Cardiac fibroblast (primary cell): ENCODE results near the gene PAH.

Experiments used
- DNase-seq, 2 donors: peaks; one replicate each; pipeline versions ENCODE4 v3.0.0 to v3.0.0-alpha.2; 2010; ENCODE audit warnings: low read depth in 2 of 2
- H3K4me3 ChIP-seq, 2 donors: replicated peaks in 1 of 2; 1 replicate in 1 of 2; 2 replicates in 1 of 2; pipeline ENCODE4 v1.5.1; 2011; ENCODE audit warnings: low read depth in 2 of 2, low read length in 2 of 2, mild to moderate bottlenecking in 2 of 2, moderate library complexity in 1 of 2
- CTCF ChIP-seq: IDR thresholded peaks from one replicate; pipeline ENCODE4 v1.5.1; 2011; ENCODE audit warnings: low read depth, mild to moderate bottlenecking, low read length, inconsistent platforms

Gene PAH

GRCh38 chr12:102873077-102873476 lies 44.0 kb downstream of the PAH start:
- H3K4me3 ChIP-seq: no peak overlapping the region
- no peak for TF ChIP-seq CTCF
- DNase-seq: no peak

DNA sequence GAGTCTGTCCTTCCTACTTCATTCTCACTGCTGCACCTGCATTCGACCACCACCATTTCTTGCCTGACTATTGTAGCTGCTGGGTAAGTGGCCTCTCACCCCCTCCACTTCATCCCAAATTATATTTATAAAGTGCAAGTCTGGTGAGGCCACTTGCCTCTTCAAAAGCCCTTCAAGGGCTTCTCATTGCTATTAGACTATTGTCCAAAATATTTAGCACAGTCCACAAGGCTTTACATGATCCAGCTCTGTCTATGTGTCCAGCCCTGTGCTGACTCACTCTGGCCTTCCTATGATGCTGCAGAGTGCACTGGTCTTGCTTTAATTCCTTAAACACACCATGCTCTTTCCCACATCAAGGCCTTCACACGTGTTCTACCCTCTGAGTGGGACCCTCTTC lies 46.0 kb downstream of the PAH start:
- no peak for TF ChIP-seq CTCF
- no peak for DNase-seq
- no peak overlapping the region for H3K4me3 ChIP-seq

- no peak for DNase-seq
- no peak overlapping the region for H3K4me3 ChIP-seq
- no peak for TF ChIP-seq CTCF
Measured at GRCh38 chr12:102869571-102869970, 47.5 kb downstream of the PAH start.

- no peak for TF ChIP-seq CTCF
- no peak for DNase-seq
- no peak overlapping the region for H3K4me3 ChIP-seq
Measured at GRCh38 chr12:102865821-102866615, 51.0 kb downstream of the PAH start.

DNA sequence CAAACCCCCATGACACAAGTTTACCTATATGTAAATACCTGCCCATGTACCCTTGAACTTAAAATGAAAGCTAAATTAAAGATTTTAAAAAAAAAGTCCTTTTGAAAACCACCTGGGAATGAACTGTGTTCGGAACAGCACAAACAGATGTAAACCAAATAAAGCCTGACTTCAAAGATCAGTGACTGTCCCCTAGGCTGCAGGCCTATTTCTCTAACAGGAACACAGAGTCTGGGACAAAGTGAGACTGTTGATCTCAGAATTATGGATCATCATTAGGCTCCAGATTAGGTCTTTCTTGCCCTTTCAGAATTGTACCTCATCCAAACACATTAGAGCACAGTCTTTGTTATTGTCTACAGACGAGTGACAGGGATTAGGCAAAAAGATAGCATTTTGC lies 54.6 kb downstream of the PAH start:
- no peak for DNase-seq
- no peak for TF ChIP-seq CTCF
- H3K4me3 ChIP-seq: no peak overlapping the region

- no peak for TF ChIP-seq CTCF
- DNase-seq: no peak
- no peak overlapping the region for H3K4me3 ChIP-seq
Measured at GRCh38 chr12:102851246-102851645, 65.8 kb downstream of the PAH start.
